HG03378 (cell line): ENCODE data around the gene EIF2AK3.
"Not testable (repeated sequence)": the region's sequence is repeated elsewhere in the genome, so short reads cannot be mapped to it uniquely, and the experiment has no call there.

ENCODE experiments used
- ATAC-seq: cut with Tn5 transposase; IDR thresholded peaks from one replicate; pipeline ENCODE4 v1.9.1; 2021; ENCODE audit warnings: mild to moderate bottlenecking, moderate library complexity; ENCODE audit not compliant: unreplicated experiment

The EIF2AK3 gene

GRCh38 chr2:88637464-88637863 is 10.2 kb upstream of the EIF2AK3 start:
- ATAC-seq: no peak

- no peak for ATAC-seq
These were observed 8.8 kb upstream of the EIF2AK3 start for GRCh38 chr2:88636026-88636425.

GRCh38 chr2:88632569-88632968 is 5.3 kb upstream of the EIF2AK3 start:
- no peak for ATAC-seq

DNA sequence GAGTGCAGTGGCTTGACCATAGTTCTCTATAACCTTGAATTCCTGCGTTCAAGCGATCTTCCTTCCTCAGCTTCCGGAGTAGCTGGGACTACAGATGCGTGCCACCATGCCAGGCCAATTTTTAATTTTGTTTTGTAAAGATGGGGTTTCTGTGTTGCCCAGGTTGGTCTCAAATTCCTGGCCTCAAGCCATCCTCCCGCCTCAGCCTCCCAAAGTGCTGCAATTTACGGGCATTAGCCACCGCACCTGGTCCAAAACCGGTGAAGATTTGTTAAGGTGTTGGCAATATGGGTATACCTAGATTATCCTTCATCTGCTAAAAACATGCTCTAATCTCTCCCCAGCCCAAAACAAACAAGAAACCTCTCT is 1.3 kb upstream of the EIF2AK3 start:
- no peak for ATAC-seq

- peak; percentile 38 for ATAC-seq
These were observed 749 bp upstream of the EIF2AK3 start for GRCh38 chr2:88627856-88628570.

DNA sequence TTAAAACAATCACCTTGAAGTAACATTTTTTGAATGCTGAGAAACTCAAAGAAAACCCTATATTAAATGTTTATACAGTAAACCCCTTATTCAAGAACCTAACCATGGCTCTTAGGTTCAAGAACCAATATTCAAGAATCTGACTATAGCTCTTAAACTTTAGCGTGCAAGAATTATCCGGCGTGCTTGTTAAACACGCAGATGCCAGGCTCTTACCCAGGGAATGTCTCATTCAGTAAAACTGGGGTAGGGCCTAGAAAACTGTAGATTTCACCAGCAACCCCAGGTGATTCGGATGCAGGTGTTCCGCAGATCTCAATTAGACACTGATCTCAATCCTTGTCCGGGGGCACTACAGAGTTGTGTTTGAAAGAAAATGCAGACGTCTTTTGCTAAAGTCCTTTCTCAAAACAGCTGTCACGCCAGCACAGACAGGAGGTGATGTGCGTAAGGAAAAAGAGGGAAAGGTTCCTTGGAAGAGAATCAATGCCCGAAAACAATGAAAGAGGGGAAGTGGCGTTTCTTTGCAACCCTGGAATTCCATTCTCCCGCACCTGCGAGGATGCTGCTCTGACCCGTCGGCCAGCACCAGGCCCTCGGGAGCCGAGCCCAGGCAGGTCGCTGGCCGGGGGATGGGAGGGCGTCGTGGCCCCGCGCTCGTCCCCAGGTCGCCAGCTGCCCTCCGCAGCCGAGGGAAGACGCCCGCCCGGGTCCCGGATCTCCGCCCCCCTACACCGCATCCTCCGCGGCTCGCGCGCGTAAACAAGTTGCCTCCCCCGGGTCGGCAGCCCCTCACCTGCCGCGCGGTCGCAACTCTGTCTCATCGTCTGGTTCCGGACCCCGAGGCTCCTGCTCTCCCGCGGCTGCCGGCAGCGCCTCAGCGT is 851 bp downstream of the EIF2AK3 start:
- ATAC-seq: no peak

- no peak for ATAC-seq
These were observed 2.8 kb downstream of the EIF2AK3 start for GRCh38 chr2:88624477-88624876.

DNA sequence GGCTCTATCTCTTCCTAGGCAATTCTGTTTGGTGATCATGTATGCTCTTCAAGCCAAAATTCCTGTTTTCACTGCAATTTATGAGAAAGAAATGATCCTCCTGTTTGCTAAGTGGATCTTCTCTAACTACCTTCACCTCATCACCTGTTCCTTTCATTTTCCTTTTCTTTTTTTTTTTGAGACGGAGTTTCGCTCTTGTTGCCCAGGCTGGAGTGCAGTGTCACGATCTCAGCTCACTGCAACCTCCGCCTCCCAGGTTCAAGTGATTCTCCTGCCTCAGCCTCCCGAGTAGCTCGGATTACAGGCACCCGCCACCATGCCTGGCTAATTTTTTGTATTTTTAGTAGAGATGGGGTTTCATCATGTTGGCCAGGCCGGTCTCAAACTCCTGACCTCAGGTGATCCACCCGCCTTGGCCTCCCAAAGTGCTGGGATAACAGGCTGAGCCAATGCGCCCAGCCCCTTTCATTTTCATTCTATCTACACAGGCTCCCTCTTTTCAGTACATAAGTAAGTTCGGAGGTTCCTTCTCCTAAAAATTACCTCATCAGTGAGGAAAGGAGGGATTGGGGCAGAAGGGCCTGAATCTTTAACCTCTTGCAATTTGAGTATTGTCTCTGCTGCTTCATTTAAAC is 3.3 kb downstream of the EIF2AK3 start:
- not testable (repeated sequence) for ATAC-seq

DNA sequence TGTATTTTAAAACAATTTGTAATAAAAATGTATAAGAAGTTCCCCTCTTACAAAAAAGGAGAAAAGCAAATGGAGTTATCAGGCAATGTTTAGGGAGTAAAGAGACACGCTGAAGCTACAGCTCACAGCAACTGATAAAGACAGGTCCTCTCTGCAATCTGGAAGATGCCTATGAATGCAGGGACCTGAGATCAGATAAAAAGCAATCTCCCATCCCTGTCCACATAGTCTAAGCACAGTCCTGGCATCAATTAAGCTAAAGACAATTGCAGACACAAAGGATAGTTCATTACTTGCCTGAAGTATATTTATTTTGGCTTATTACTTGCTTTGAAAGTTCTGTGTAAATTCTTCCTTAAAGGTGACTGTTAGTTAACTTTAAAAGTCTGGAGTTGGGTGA is 5.0 kb downstream of the EIF2AK3 start:
- no peak for ATAC-seq

GRCh38 chr2:88621432-88621831 is 5.8 kb downstream of the EIF2AK3 start:
- ATAC-seq: no peak

- no peak for ATAC-seq
These were observed 7.2 kb downstream of the EIF2AK3 start for GRCh38 chr2:88620015-88620414.

GRCh38 chr2:88615822-88616221 is 11.4 kb downstream of the EIF2AK3 start:
- peak; percentile 73 for ATAC-seq

DNA sequence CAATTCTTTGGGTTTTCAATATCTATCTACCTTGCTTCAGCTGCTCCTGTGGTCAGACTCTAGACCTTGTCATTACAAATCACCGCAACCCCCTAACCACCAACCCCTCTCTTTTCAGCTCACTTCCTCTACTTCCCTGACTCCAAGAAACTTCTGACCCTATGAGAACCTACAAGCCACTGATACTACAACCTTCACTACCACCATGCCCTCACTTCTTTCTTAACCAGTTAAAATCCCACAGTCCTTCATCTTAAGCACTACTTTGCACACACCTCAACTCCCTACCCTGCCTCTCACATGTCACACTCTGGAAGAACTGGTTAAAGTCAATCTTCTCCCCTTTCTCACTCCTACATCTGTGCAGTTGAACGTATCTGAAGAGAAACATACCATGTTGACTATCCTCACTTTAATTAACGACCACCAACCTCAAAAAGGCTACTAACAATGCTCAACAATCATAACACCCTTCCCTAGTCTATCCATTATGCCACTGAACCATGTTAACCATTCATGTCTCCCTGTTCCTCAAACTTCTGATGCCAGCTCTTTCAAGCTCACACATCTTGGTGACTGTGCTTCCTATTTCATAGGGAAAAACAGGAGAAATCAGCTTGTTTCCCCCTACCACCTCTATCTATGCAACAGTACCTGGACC is 12.6 kb downstream of the EIF2AK3 start:
- peak; percentile 73 for ATAC-seq

DNA sequence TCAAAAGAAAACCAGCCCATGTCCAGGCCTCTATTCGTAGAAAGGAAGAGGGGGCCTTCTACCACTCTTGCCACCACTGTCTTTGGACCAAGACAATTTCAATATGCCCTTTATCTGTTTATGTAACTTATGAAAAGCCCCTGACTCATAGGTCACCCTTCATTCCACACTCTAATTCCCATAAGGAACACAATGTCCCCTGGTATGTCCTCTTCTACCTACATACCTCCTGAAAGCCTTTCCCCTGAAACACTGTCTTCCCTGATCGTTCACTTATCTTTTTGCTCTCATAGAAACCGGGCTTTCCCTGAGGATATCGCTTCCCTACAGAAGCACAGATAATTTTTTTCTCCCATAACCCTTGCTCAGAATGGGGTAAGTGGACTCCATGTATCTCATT is 13.3 kb downstream of the EIF2AK3 start:
- no peak for ATAC-seq

DNA sequence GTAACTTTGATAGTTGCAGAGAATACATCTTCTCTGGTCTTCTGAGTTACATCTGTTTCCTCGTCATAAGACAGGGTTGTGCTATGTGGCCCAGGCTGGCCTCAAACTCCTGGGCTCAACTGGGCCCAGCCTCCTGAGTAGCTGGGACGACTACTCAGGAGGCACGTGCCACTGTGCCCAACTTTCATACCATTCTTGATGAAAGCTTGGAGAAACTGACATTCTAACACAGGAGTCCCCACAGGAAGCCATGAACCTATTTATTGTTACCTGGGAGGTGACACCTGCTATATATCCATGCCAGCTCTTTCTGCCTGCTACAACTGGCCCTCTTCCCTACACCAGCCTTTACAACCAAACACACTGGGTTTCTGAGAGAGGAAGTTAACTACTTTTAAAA is 19.1 kb downstream of the EIF2AK3 start:
- peak; percentile 28 for ATAC-seq

- no peak for ATAC-seq
These were observed 19.8 kb downstream of the EIF2AK3 start for GRCh38 chr2:88607416-88607815.

DNA sequence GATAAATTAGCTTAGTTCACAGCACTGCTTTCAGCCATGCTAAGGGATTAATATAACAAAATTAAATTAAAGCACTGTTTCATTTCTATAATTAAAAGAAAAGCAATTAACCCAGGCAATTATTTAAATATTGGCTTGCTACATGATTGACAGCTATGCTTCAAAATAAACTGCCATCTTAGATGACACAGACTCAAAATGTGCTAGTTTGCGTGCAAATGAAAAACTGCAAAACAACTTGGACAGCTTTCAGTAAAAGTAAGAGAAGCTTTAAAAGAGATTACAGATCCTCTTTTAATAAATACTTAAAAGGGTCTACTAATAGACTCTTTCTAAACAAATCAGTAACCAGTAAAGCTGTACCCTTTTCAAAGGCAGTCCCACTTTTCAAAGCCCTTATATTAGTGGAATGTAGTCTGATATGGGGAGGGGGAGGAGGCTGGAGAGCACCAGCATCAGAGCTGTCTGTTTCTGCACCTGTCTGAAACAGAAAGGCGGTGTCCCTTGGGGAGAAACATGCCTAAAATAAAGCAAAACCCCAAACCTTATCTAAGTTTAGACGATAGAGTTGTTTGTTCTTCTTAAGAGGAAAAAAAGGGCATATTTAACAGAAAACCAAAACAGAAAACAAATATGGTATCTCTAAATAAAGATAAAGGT is 20.8 kb downstream of the EIF2AK3 start:
- ATAC-seq: peak; percentile 77

- ATAC-seq: no peak
These were observed 24.1 kb downstream of the EIF2AK3 start for GRCh38 chr2:88603146-88603545.

GRCh38 chr2:88602022-88602421 is 25.2 kb downstream of the EIF2AK3 start:
- ATAC-seq: no peak

DNA sequence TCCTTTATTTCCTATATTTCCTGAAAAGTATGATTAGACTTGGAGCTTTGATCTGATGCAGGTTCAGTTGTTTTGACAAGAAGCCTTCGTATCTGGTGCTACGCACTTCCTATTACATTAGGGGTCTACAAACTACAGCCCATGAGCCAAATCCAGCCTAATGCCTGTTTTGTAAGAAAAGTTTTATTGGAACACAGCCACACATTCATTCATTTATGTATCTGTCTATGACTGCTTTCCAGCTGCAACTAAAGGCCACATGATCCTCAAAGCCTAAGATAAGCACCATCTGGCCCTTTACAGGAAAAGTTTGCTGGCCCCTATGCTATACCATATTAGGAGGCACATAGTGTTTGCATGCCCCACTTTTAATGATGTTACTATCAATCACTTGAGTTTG is 26.0 kb downstream of the EIF2AK3 start:
- ATAC-seq: no peak

GRCh38 chr2:88600038-88600465 is 27.2 kb downstream of the EIF2AK3 start:
- peak; percentile 99 for ATAC-seq
